Liver (tissue), 9 donors: ENCODE data around the gene MAPKAP1. TPM values are rescaled to one million over a fixed set of nuclear protein-coding genes. Genes with fewer than 3 reads are reported as not detected.
A peak's percentile ranks its signal among the peaks of the same experiment; 100 is the strongest.

Experiments
- DNase-seq: peaks from one replicate; pipeline ENCODE4 v3.0.0-alpha.2; 2017; ENCODE audit warnings: low spot score
- H3K27ac ChIP-seq, 2 donors: one replicate each; pipeline ENCODE4 v1.7.0; 2013; ENCODE audit warnings: inconsistent platforms in 2 of 2, low read length in 2 of 2, control low read depth in 1 of 2, low read depth in 1 of 2, mild to moderate bottlenecking in 1 of 2
- H3K27me3 ChIP-seq, 4 donors: one replicate each; pipeline versions ENCODE4 v1.6.1 to v1.7.0; 2013; ENCODE audit warnings: low read length in 3 of 4, inconsistent platforms in 1 of 4, mild to moderate bottlenecking in 1 of 4, moderate library complexity in 1 of 4; ENCODE audit not compliant: control insufficient read depth in 4 of 4, insufficient read depth in 4 of 4
- H3K36me3 ChIP-seq, 4 donors: one replicate each; pipeline versions ENCODE4 v1.6.1 to v1.7.0; 2013; ENCODE audit warnings: low read length in 3 of 4, mild to moderate bottlenecking in 3 of 4, low read depth in 1 of 4, moderate library complexity in 1 of 4; ENCODE audit not compliant: control insufficient read depth in 4 of 4, insufficient read depth in 3 of 4
- H3K4me1 ChIP-seq, 4 donors: one replicate each; pipeline versions ENCODE4 v1.6.1 to v1.7.0; 2013; ENCODE audit warnings: low read length in 3 of 4, mild to moderate bottlenecking in 3 of 4, moderate library complexity in 1 of 4; ENCODE audit not compliant: control insufficient read depth in 4 of 4, insufficient read depth in 4 of 4
- H3K4me3 ChIP-seq, 3 donors: one replicate each; pipeline versions ENCODE4 v1.6.1 to v1.7.0; 2013; ENCODE audit warnings: low read length in 3 of 3, control low read depth in 1 of 3, low read depth in 1 of 3, mild to moderate bottlenecking in 1 of 3
- H3K9ac ChIP-seq, 2 donors: one replicate each; pipeline ENCODE4 v1.7.0; 2013; ENCODE audit warnings: low read length in 2 of 2, mild to moderate bottlenecking in 2 of 2, moderate library complexity in 2 of 2, control low read depth in 1 of 2, low read depth in 1 of 2
- H3K9me3 ChIP-seq, 4 donors: one replicate each; pipeline versions ENCODE4 v1.6.1 to v1.7.0; 2013; ENCODE audit warnings: low read length in 3 of 4; ENCODE audit not compliant: control insufficient read depth in 4 of 4
- ATF3 ChIP-seq: IDR thresholded peaks from 2 replicates; pipeline ENCODE4 v1.6.1; 2016; ENCODE audit warnings: antibody characterized with exemption
- CTCF ChIP-seq: fragments of 150-350 bp; IDR thresholded peaks from 2 replicates; pipeline ENCODE4 v1.5.1; 2017; ENCODE audit warnings: improper control_type of control experiment, low read depth, low read length; ENCODE audit not compliant: missing input control
- EGR1 ChIP-seq, 2 donors: IDR thresholded peaks; 2 replicates each; pipeline ENCODE4 v1.6.1; 2016 to 2018; ENCODE audit warnings: antibody characterized with exemption in 2 of 2, low read depth in 2 of 2
- FOXA1 ChIP-seq: IDR thresholded peaks from 2 replicates; pipeline ENCODE4 v1.6.1; 2016; ENCODE audit warnings: antibody characterized with exemption
- FOXA2 ChIP-seq: IDR thresholded peaks from 2 replicates; pipeline ENCODE4 v1.6.1; 2016; ENCODE audit warnings: antibody characterized with exemption
- GABPA ChIP-seq, 2 donors: IDR thresholded peaks in 1 of 2; conservative IDR thresholded peaks in 1 of 2; 2 replicates each; pipeline ENCODE4 v1.6.1; 2016; ENCODE audit warnings: antibody characterized with exemption in 2 of 2, mild to moderate bottlenecking in 1 of 2, moderate library complexity in 1 of 2
- HNF4A ChIP-seq, 2 donors: conservative IDR thresholded peaks; 2 replicates each; pipeline ENCODE4 v1.6.1; 2016; ENCODE audit warnings: antibody characterized with exemption in 2 of 2, mild to moderate bottlenecking in 2 of 2
- HNF4G ChIP-seq: IDR thresholded peaks from 2 replicates; pipeline ENCODE4 v1.6.1; 2016; ENCODE audit warnings: antibody characterized with exemption
- JUND ChIP-seq, 2 donors: IDR thresholded peaks; 2 replicates each; pipeline ENCODE4 v1.6.1; 2016; ENCODE audit warnings: antibody characterized with exemption in 2 of 2
- MAX ChIP-seq: IDR thresholded peaks from 2 replicates; pipeline ENCODE4 v1.6.1; 2016; ENCODE audit warnings: antibody characterized with exemption
- NR2F2 ChIP-seq: IDR thresholded peaks from 2 replicates; pipeline ENCODE4 v1.6.1; 2016; ENCODE audit warnings: antibody characterized with exemption
- RAD21 ChIP-seq, 2 donors: IDR thresholded peaks; 2 replicates each; pipeline ENCODE4 v1.6.1; 2016; ENCODE audit warnings: antibody characterized with exemption in 2 of 2, mild to moderate bottlenecking in 2 of 2
- REST ChIP-seq: IDR thresholded peaks from 2 replicates; pipeline ENCODE4 v1.6.1; 2016; ENCODE audit warnings: antibody characterized with exemption, mild to moderate bottlenecking
- RXRA ChIP-seq, 2 donors: IDR thresholded peaks; 2 replicates each; pipeline ENCODE4 v1.6.1; 2017 to 2018; ENCODE audit warnings: antibody characterized with exemption in 2 of 2, mild to moderate bottlenecking in 1 of 2
- SP1 ChIP-seq: IDR thresholded peaks from 2 replicates; pipeline ENCODE4 v1.6.1; 2018; ENCODE audit warnings: antibody characterized with exemption, mild to moderate bottlenecking
- TAF1 ChIP-seq: conservative IDR thresholded peaks from 2 replicates; pipeline ENCODE4 v1.6.1; 2016; ENCODE audit warnings: antibody characterized with exemption, mild to moderate bottlenecking
- YY1 ChIP-seq: IDR thresholded peaks from 2 replicates; pipeline ENCODE4 v1.6.1; 2016; ENCODE audit warnings: antibody characterized with exemption, mild to moderate bottlenecking
- ZBTB33 ChIP-seq: IDR thresholded peaks from 2 replicates; pipeline ENCODE4 v1.6.1; 2016; ENCODE audit warnings: antibody characterized with exemption
- WGBS: extraction: QIAGEN DNeasy Blood & Tissue Kit; methylation state at CpG from one replicate; pipeline ENCODE4 v1.1.7; 2013; 5-methylcytosine and 5-hydroxymethylcytosine counted together
- polyA plus RNA-seq, 2 donors: library from polyadenylated mRNA; stranded (reverse) in 1 of 2; unstranded in 1 of 2; fragments of 200-250 nt in 1 of 2; fragments of >200 nt in 1 of 2; fragmentation: Nextera tagmentation in 1 of 2; extraction: Ambion mirVana in 1 of 2; gene quantifications; one replicate each; pipeline versions ENCODE4 v1.2.1 to v1.2.3, GENCODE V29; 2013 to 2015
- total RNA-seq, 2 donors: library from RNA; depleted of rRNA; stranded (reverse); fragments of >200 nt; gene quantifications; one replicate each; pipeline ENCODE4 v1.2.3, GENCODE V29; 2014
- donor health status: healthy.
- donor health status: healthy.
- donor health status: healthy.
- donor health status: healthy.
- donor health status: healthy.

MAPKAP1 gene
- total and polyA plus RNA-seq, 4 donors = 23.6 to 55.9 (median 32.7) TPM

- TF ChIP-seq REST (no peak), RAD21 (IDR thresholded peaks at IDR 0.05) (no peak), FOXA1 (no peak), FOXA2 (no peak)
Observed at GRCh38 chr9:125470767-125471580, 236.0 kb downstream of the MAPKAP1 start (continued).

- no peak overlapping the region for H3K4me3 ChIP-seq
- peaks cover 0 to 2% (median under 1%) of the 10 kb centered on the region in 4 donors for H3K36me3 ChIP-seq
- H3K9me3 ChIP-seq = no peaks in the 10 kb centered on the region
- WGBS = 83% methylated on average over 3 of the region's 3 CpGs
- TF ChIP-seq FOXA1 = no peak
- TF ChIP-seq ATF3 = no peak
- no peak for TF ChIP-seq HNF4G
- TF ChIP-seq SP1 = no peak
- no peak for TF ChIP-seq YY1
- TF ChIP-seq NR2F2 = no peak
- no peak for TF ChIP-seq EGR1 (IDR thresholded peaks at IDR 0.05; ENCODE audit: low read depth in 2 of 2)
- no peak for TF ChIP-seq RAD21 (IDR thresholded peaks at IDR 0.05)
- TF ChIP-seq HNF4A (conservative IDR thresholded peaks at IDR 0.05) = no peak
- H3K4me1 ChIP-seq = peaks cover 15 to 42% (median 34%) of the 10 kb centered on the region in 4 donors
- no peaks in the 10 kb centered on the region for H3K27me3 ChIP-seq
- no peak for DNase-seq
- H3K27ac ChIP-seq = no peak overlapping the region
- H3K9ac ChIP-seq = no peak overlapping the region
Observed at GRCh38 chr9:125470189-125470588, 236.8 kb downstream of the MAPKAP1 start.

GRCh38 chr9:125468646-125469045, 238.4 kb downstream of the MAPKAP1 start:
- H3K27me3 ChIP-seq = no peaks in the 10 kb centered on the region
- no peak overlapping the region for H3K9ac ChIP-seq
- H3K4me3 ChIP-seq = no peak overlapping the region
- no peak for DNase-seq
- H3K27ac ChIP-seq = peak overlapping the region; percentile 54 to 70
- peaks cover 10 to 32% (median 25%) of the 10 kb centered on the region in 4 donors for H3K4me1 ChIP-seq
- WGBS = 36% methylated on average over 8 of the region's 8 CpGs
- no peaks in the 10 kb centered on the region for H3K9me3 ChIP-seq
- H3K36me3 ChIP-seq = peaks cover 0 to 2% (median under 1%) of the 10 kb centered on the region in 4 donors
- TF ChIP-seq FOXA1 = peak; percentile 51
- peak; percentile 40 for TF ChIP-seq FOXA2
- TF ChIP-seq RXRA (IDR thresholded peaks at IDR 0.05) = peak; percentile 96 to 98
- TF ChIP-seq HNF4G = no peak
- TF ChIP-seq CTCF = no peak
- peak; percentile 23 to 33 for TF ChIP-seq RAD21 (IDR thresholded peaks at IDR 0.05)
- TF ChIP-seq MAX = peak; percentile 59
- no peak for TF ChIP-seq NR2F2
- no peak for TF ChIP-seq TAF1
- peak; percentile 76 for TF ChIP-seq ZBTB33
- TF ChIP-seq JUND (IDR thresholded peaks at IDR 0.05) = peak in 1 of 2 donors; percentile 44
- no peak for TF ChIP-seq EGR1 (IDR thresholded peaks at IDR 0.05; ENCODE audit: low read depth in 2 of 2)
- peak; percentile 50 to 74 for TF ChIP-seq HNF4A (conservative IDR thresholded peaks at IDR 0.05)
- no peak for TF ChIP-seq GABPA (IDR thresholded peaks at IDR 0.05 in 1 of 2, conservative IDR thresholded peaks at IDR 0.05 in 1 of 2)
